CD4-positive, alpha-beta T cell (primary cell): ENCODE results near the gene CDK3. TPM values are rescaled to one million over a fixed set of nuclear protein-coding genes. Genes with fewer than 3 reads are reported as not detected.

Source experiments
- ATAC-seq: fragments of 200-7000 bp; cut with Tn5 transposase; one replicate; pipeline ENCODE4 v1.10.0; 2022; ENCODE audit warnings: mild to moderate bottlenecking; ENCODE audit not compliant: poor library complexity
- CTCF ChIA-PET: fragments of 350-600 bp; sonication (Branson Sonifier 250); formaldehyde crosslinking; loops from one replicate; lab custom pipeline; 2021; ENCODE audit warnings: antibody characterized with exemption, inconsistent platforms; lab: Charles Lee
- POLR2A ChIA-PET: fragments of 350-600 bp; sonication (Branson Sonifier 250); formaldehyde crosslinking; loops from one replicate; lab custom pipeline; 2021; ENCODE audit warnings: antibody characterized with exemption, inconsistent platforms; lab: Charles Lee
- DNase-seq, 14 experiments: peaks; one replicate each; pipeline ENCODE4 v3.0.0-alpha.2; 2013 to 2020; ENCODE audit warnings: mixed read lengths in 2 of 14
- H3K27ac ChIP-seq, 2 donors: one replicate each; pipeline versions ENCODE4 v1.5.1 to v1.7.0; 2013; ENCODE audit warnings: low read length in 2 of 2, low read depth in 1 of 2, mild to moderate bottlenecking in 1 of 2
- H3K27me3 ChIP-seq, 2 experiments: 1 replicate in 1 of 2; 2 replicates in 1 of 2; pipeline versions ENCODE4 v1.6.1 to v1.7.0; 2013; ENCODE audit warnings: low read length in 2 of 2, control low read depth in 1 of 2, mild to moderate bottlenecking in 1 of 2, moderate library complexity in 1 of 2; ENCODE audit not compliant: insufficient read depth in 2 of 2, control insufficient read depth in 1 of 2
- H3K36me3 ChIP-seq: one replicate; pipeline ENCODE4 v1.6.1; 2013; ENCODE audit warnings: low read length, control low read depth; ENCODE audit not compliant: insufficient read depth
- H3K4me1 ChIP-seq: one replicate; pipeline ENCODE4 v1.6.1; 2013; ENCODE audit warnings: low read length, control low read depth; ENCODE audit not compliant: insufficient read depth
- H3K4me3 ChIP-seq: one replicate; pipeline ENCODE4 v1.5.1; 2013; ENCODE audit warnings: mild to moderate bottlenecking, low read length, moderate library complexity
- H3K9me3 ChIP-seq, 2 experiments: 1 replicate in 1 of 2; 2 replicates in 1 of 2; pipeline versions ENCODE4 v1.6.1 to v1.7.0; 2013; ENCODE audit warnings: low read length in 2 of 2, mild to moderate bottlenecking in 2 of 2, control low read depth in 1 of 2, moderate library complexity in 1 of 2; ENCODE audit not compliant: control insufficient read depth in 1 of 2, insufficient read depth in 1 of 2
- H3K27ac Mint-ChIP-seq: one replicate; pipeline ENCODE4 v1.8.0; 2020; ENCODE audit warnings: mixed read lengths
- H3K27me3 Mint-ChIP-seq: one replicate; pipeline ENCODE4 v1.8.0; 2021; ENCODE audit warnings: mixed read lengths
- H3K36me3 Mint-ChIP-seq: one replicate; pipeline ENCODE4 v1.8.0; 2021; ENCODE audit warnings: low read depth, mixed read lengths
- H3K4me1 Mint-ChIP-seq: one replicate; pipeline ENCODE4 v1.8.0; 2021; ENCODE audit warnings: low read depth, mixed read lengths
- H3K4me3 Mint-ChIP-seq: one replicate; pipeline ENCODE4 v1.8.0; 2020; ENCODE audit warnings: mild to moderate bottlenecking, mixed read lengths
- H3K9me3 Mint-ChIP-seq: one replicate; pipeline ENCODE4 v1.8.0; 2020; ENCODE audit warnings: mixed read lengths
- CTCF ChIP-seq: fragments of 200-600 bp; IDR thresholded peaks from one replicate; pipeline ENCODE4 v1.8.0; 2022; ENCODE audit warnings: antibody characterized with exemption, mild to moderate bottlenecking
- intact Hi-C, 2 experiments: fragments of 100-400 bp; cut with DNase I in 1 of 2; cut with micrococcal nuclease in 1 of 2; formaldehyde crosslinking; loops; one replicate each; pipeline versions ENCODE4 v1.15.1 to v1.9.0; 2023 to 2025; cut with DNase I, micrococcal nuclease
- total RNA-seq, 174 experiments: library from RNA in 2 of 174; stranded (reverse) in 2 of 174; gene quantifications; one replicate each; pipeline ENCODE4 v1.2.3 and lab custom pipeline; 2021 to 2026

CDK3 gene
- total RNA-seq, 2 experiments from 2014 or later: 3.9 to 4.9 TPM

- H3K9me3 ChIP-seq: no peaks in the 10 kb centered on the region
- no peak overlapping the region for H3K4me3 ChIP-seq
- no peaks in the 10 kb centered on the region for H3K9me3 Mint-ChIP-seq
- intact Hi-C loops: loop anchor here in 1 of 2 experiments (5.0 kb wide), 1 partner anchor 245 kb away; no protein-coding TSS in a partner anchor
- no peak for TF ChIP-seq CTCF
- DNase-seq (peak in 1 of 14 experiments; percentile 29), ATAC-seq (no peak)
- ChIA-PET CTCF (no interaction called here), POLR2A (no interaction called here)
- H3K27me3 Mint-ChIP-seq: no peaks in the 10 kb centered on the region
- no peaks in the 10 kb centered on the region for H3K4me1 Mint-ChIP-seq
- peaks cover 4% of the 10 kb centered on the region for H3K36me3 Mint-ChIP-seq
- H3K4me3 Mint-ChIP-seq: no peak overlapping the region
- no peaks in the 10 kb centered on the region for H3K36me3 ChIP-seq
- no peak overlapping the region for H3K27ac ChIP-seq
- no peaks in the 10 kb centered on the region for H3K4me1 ChIP-seq
- no peak overlapping the region for H3K27ac Mint-ChIP-seq
- H3K27me3 ChIP-seq: no peaks in the 10 kb centered on the region
Measured at GRCh38 chr17:76007131-76007849, 6.6 kb downstream of the CDK3 start.

- Mint-ChIP-seq H3K36me3 (peaks cover 4% of the 10 kb centered on the region), H3K4me3 (no peak overlapping the region), H3K27ac (no peak overlapping the region), H3K9me3 (no peaks in the 10 kb centered on the region), H3K27me3 (no peaks in the 10 kb centered on the region), H3K4me1 (no peaks in the 10 kb centered on the region)
- H3K27ac ChIP-seq: no peak overlapping the region
- no peak for TF ChIP-seq CTCF
- no peaks in the 10 kb centered on the region for H3K9me3 ChIP-seq
- DNase-seq (peak in 1 of 14 experiments; percentile 22), ATAC-seq (no peak)
- H3K36me3 ChIP-seq: no peaks in the 10 kb centered on the region
- intact Hi-C loops: loop anchor here in 1 of 2 experiments (5.0 kb wide), 1 partner anchor 246 kb away; no protein-coding TSS in a partner anchor
- no peaks in the 10 kb centered on the region for H3K27me3 ChIP-seq
- H3K4me1 ChIP-seq: no peaks in the 10 kb centered on the region
- H3K4me3 ChIP-seq: no peak overlapping the region
- ChIA-PET CTCF (no interaction called here), POLR2A (no interaction called here)
Measured at GRCh38 chr17:76007850-76008165, 7.2 kb downstream of the CDK3 start.

GRCh38 chr17:76008208-76008607 lies 7.6 kb downstream of the CDK3 start:
- no peak for TF ChIP-seq CTCF
- POLR2A ChIA-PET: no interaction called here
- H3K9me3 Mint-ChIP-seq: no peaks in the 10 kb centered on the region
- H3K4me3 Mint-ChIP-seq: no peak overlapping the region
- intact Hi-C loops: loop anchor here in 1 of 2 experiments (5.0 kb wide), 1 partner anchor 246 kb away; no protein-coding TSS in a partner anchor
- no peak overlapping the region for H3K27ac Mint-ChIP-seq
- no peaks in the 10 kb centered on the region for H3K36me3 ChIP-seq
- ATAC-seq (no peak), DNase-seq (no peak)
- no peaks in the 10 kb centered on the region for H3K27me3 Mint-ChIP-seq
- H3K9me3 ChIP-seq: no peaks in the 10 kb centered on the region
- H3K27ac ChIP-seq: no peak overlapping the region
- no peaks in the 10 kb centered on the region for H3K27me3 ChIP-seq
- CTCF ChIA-PET: interaction anchor here (1.0 kb wide), 1 partner anchor 8 kb away, joined by 3 read pairs; the partner anchor contains the start of gene CDK3
- no peaks in the 10 kb centered on the region for H3K4me1 ChIP-seq
- no peaks in the 10 kb centered on the region for H3K4me1 Mint-ChIP-seq
- peaks cover 4% of the 10 kb centered on the region for H3K36me3 Mint-ChIP-seq
- H3K4me3 ChIP-seq: no peak overlapping the region
